Raji (cell line): ENCODE results near the gene CPTP.

ENCODE experiments used
- POLR2A ChIP-seq: IDR thresholded peaks from 2 replicates; pipeline ENCODE4 v1.6.1; 2011; ENCODE audit warnings: low read depth, low read length, control low read depth; ENCODE audit not compliant: insufficient read depth

CPTP gene

GRCh38 chr1:1286313-1287261 lies 38.0 kb upstream of the CPTP start:
- TF ChIP-seq POLR2A = no peak

- no peak for TF ChIP-seq POLR2A
Observed at GRCh38 chr1:1287288-1288110, 37.1 kb upstream of the CPTP start.

- TF ChIP-seq POLR2A = no peak
Observed at GRCh38 chr1:1290238-1290731, 34.3 kb upstream of the CPTP start.

- no peak for TF ChIP-seq POLR2A
Observed at GRCh38 chr1:1291023-1291528, 33.5 kb upstream of the CPTP start.

GRCh38 chr1:1291548-1292441 lies 32.8 kb upstream of the CPTP start:
- TF ChIP-seq POLR2A = peak; percentile 30; the same call in 1 of the 2 replicates

- no peak for TF ChIP-seq POLR2A
Observed at GRCh38 chr1:1292442-1292779, 32.2 kb upstream of the CPTP start.

GRCh38 chr1:1292851-1293250 lies 31.8 kb upstream of the CPTP start:
- TF ChIP-seq POLR2A = no peak

GRCh38 chr1:1293263-1294249 lies 31.0 kb upstream of the CPTP start:
- TF ChIP-seq POLR2A = no peak

- no peak for TF ChIP-seq POLR2A
Observed at GRCh38 chr1:1294250-1294890, 30.2 kb upstream of the CPTP start.

GRCh38 chr1:1295154-1295923 lies 29.3 kb upstream of the CPTP start:
- TF ChIP-seq POLR2A = no peak

- no peak for TF ChIP-seq POLR2A
Observed at GRCh38 chr1:1296070-1297061, 28.2 kb upstream of the CPTP start.

- no peak for TF ChIP-seq POLR2A
Observed at GRCh38 chr1:1297802-1298424, 26.7 kb upstream of the CPTP start.
